Left colon (tissue), 2 donors: ENCODE results near the gene KANK2. TPM values are rescaled to one million over a fixed set of nuclear protein-coding genes. Genes with fewer than 3 reads are reported as not detected.
"Not testable (repeated sequence)": the region's sequence is repeated elsewhere in the genome, so short reads cannot be mapped to it uniquely, and the experiment has no call there.

Source experiments
- ATAC-seq: fragments of 200-7000 bp; cut with Tn5 transposase; one replicate; pipeline ENCODE4 v1.9.1; 2020; ENCODE audit warnings: mild to moderate bottlenecking, moderate library complexity
- DNase-seq, 2 donors: peaks; one replicate each; pipeline ENCODE4 v3.0.0-alpha.2; 2020
- intact Hi-C, 2 donors: fragments of 100-400 bp; cut with DNase I in 1 of 2; cut with micrococcal nuclease in 1 of 2; formaldehyde crosslinking; loops; one replicate each; pipeline versions ENCODE4 v1.11.2 to v1.14.0; 2022; cut with DNase I, micrococcal nuclease
- total RNA-seq, 2 donors: library from RNA; stranded (reverse); fragmentation: NEBNext Ultra II Directional; extraction: Animal tissue kit (Norgen Biotek cat#: 25700); gene quantifications; one replicate each; pipeline ENCODE4 v1.2.1, GENCODE V29; 2021
- donor health status: DM: no; HTN: no; CAD: no.
- donor health status: DM: yes; HTN: yes; CAD: no.

The KANK2 gene
- total RNA-seq, 2 donors from 2014 or later = 28.5 to 85.3 TPM

- ATAC-seq = no peak
- no peak for DNase-seq
- intact Hi-C loops = no loop called here
These were observed 37.5 kb downstream of the KANK2 start for GRCh38 chr19:11159598-11160439.

DNA sequence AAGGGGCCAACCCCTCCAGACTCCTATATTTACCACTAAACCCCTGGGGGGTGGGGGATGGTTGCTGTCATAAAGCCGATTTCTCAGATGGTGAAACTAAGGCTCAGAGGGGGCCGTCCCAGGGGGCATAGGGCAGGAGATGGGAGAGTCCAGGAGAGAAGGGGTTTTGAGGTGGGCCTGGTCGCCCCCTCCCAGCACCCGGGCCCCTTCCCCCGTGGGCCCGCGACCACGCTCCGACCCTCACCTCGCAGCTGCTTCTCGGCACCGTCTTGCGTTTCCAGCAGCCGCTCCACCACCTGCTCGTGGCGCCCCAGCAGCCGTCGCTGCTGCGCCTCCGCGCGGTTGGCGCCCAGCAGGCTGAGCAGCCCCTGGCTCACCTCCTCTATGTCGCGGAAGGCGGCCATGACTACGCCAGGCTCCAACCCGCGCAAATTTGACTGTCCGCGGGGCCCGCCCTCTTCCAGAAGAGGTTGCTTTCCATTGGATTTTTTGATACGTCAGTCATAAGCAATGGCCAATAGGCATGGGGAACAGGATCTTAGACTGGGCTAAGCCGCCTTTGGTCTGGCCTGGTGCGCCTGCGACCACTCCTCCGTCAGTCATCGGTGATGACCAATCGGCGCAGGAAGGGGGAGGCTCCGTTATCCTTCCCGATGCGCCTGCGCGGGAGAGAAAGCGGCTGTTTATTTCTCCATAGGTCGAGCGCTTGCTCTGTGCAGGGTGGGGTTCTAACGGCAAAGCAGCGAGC, 41.8 kb downstream of the KANK2 start, which contains the start of gene SPC24:
SPC24 (minus strand) TSS at position 410 of the 748 bp plus-strand sequence; CDS start at position 404, 6 bp downstream.
- intact Hi-C loops = no loop called here
- DNase-seq (peak; percentile 93 to 98), ATAC-seq (peak; percentile 95)

DNA sequence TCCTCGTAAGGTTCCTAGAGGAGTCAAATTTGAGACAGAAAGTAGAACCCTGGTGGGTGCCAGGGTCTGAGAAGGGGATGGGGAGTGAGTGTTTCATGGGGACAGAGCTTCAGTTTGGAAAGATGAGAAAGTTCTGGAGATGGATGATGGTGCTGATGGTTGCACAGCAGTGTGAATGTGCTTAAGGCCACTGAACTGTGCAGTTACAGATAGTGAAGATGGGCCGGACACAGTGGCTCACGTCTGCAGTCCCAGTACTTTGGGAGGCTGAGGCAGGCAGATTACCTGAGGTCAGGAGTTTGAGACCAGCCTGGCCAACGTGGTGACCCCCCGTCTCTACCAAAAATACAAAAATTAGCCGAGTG, 42.7 kb downstream of the KANK2 start:
- ATAC-seq (no peak), DNase-seq (no peak)
- intact Hi-C loops = no loop called here

DNA sequence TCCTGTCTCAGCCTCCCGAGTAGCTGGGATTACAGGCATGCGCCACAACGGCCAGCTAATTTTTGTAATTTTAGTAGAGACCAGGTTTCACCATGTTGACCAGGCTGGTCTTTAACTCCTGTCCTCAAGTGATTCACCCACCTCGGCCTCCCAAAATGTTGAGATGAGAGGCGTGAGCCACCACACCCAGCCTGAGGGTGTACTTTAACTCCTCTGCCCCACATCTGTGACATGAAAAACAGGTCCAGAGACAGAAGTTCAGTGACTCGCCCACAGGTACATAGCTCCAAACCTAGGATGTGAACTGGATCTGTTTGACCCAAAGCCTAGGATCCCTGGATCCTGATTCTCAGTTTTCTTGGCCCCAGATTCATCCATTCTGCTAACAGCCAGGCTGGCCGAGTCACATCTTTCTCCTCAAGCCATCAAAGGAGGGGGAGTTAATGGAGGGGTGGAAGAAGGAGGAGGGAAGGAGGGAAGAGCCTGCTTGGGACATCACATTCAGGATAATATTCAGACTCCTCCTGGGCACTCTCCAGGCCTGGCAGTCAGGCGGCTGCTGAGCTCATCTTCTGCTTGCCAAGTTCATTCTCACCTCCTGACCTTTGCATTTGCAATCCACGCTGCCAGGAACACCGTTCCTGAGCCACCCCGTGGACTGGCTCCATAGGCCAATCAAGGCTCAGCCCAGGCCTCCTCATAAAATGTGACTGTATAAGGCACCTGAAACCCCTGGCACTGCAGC, 44.9 kb downstream of the KANK2 start:
- DNase-seq = peak; percentile 46 to 90
- intact Hi-C loops = no loop called here
- peak; percentile 63 for ATAC-seq

DNA sequence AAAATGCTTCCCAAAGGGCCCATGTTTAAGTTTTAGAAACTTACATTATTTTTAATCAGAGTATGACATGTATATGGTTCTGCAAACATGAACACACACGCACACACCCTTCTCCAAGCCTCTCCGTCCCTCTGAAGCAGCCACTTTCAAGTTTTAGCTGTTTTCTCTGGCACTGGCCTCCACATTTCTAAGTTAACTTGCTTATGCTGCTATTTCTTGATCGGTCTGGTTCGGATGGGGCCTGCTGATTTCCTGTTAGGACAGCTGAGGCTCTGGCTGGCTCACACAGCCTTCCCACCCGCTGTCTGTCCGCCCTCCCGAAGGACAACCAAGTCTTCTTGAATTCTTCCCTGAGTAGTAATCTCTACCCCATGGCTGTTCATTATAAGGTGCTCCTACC, 46.2 kb downstream of the KANK2 start:
- intact Hi-C loops = no loop called here

GRCh38 chr19:11148001-11148400, 49.3 kb downstream of the KANK2 start:
- intact Hi-C loops = no loop called here
- ATAC-seq = no peak
- DNase-seq = no peak

More for the DNA sequence above, 46.2 kb downstream of the KANK2 start:
- DNase-seq (no peak), ATAC-seq (no peak)

DNA sequence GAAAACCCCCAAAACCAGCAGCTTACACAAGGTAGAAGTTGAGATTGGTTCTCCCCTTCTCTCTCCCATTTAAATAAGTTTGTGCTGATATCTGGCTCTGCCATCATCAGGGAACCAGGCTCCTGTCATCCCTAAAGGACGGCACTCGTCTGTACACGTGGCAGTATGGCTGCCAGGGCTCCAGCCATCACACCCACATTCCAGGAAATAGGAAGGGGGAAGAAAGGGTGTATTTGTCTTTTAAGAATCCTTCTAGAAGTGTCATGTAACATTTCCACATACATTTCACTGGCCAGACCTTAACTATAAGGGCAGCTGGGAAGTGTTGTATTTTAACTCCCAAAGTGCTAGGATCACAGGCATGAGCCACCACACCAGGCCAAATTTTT, 51.8 kb downstream of the KANK2 start:
- no peak for ATAC-seq
- intact Hi-C loops = no loop called here
- no peak for DNase-seq

DNA sequence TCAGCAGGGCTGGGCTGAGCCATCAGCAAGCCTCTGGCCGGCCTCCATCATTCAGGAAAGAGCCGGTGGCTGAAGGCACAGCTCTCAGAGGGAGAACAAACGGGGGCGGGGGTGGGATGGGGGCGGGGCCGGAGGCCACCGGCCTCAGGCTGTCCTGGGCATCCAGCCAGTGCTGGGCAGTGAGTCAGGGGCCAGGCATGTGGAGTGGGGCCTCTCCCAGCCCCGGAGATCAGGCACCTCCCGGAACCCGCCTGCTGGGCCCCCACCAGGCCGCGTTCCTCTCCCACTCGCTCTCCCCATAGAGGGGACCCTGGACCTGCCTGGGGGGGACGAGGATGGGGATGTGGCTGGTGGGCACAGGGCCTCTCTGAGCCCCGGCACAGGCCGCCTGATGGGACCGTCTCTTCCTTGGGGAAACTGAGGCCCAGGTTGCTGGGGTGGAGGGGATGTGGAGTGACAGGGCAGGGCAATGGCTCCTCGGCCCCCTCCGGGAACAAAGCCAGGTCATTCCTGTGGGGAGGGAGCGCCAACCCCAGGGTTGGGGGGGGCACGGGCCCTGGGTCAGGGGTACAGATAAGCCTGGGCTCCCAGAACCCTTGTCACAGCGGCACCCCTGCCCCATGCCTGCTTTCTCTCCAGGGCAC, 54.7 kb downstream of the KANK2 start:
- peak; percentile 61 to 81 for DNase-seq
- intact Hi-C loops = no loop called here
- peak; percentile 6 for ATAC-seq

GRCh38 chr19:11141937-11142527, 55.3 kb downstream of the KANK2 start:
- DNase-seq (no peak), ATAC-seq (no peak)
- intact Hi-C loops = no loop called here

GRCh38 chr19:11140896-11141295, 56.4 kb downstream of the KANK2 start:
- DNase-seq (no peak), ATAC-seq (no peak)
- intact Hi-C loops = no loop called here

DNA sequence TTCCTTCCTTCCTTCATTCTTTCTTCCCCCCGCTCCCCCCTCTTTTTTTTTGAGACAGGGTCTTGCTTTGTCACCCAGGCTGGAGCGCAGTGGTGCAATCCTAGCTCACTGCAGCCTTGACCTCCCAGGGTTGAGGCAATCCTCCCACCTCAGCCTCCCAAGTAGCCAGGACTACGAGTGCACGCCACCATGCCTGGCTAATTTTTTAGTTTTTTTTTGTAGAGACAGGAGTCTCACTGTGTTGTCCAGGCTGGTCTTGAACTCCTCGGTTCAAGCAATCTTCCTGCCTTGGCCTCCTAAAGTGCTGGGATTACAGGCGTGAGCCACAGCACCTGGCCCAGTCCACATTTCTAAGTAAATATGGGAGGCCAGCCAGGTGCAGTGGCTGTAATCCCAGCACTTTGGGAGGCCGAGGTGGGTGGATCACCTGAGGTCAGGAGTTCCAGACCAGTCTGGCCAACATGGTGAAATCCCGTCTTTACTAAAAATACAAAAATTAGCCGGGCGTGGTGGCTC, 57.3 kb downstream of the KANK2 start:
- DNase-seq, intact Hi-C loops, ATAC-seq: not testable (repeated sequence)

GRCh38 chr19:11138601-11139300, 58.6 kb downstream of the KANK2 start:
- DNase-seq (peak; percentile 50 to 79), ATAC-seq (peak; percentile 49)
- intact Hi-C loops = loop anchor here (5.0 to 10.0 kb wide), 2 partner anchors 64 to 66 kb away; no protein-coding TSS in a partner anchor

GRCh38 chr19:11137542-11138384, 59.6 kb downstream of the KANK2 start:
- DNase-seq (peak; percentile 72 to 75), ATAC-seq (peak; percentile 67)
- intact Hi-C loops = loop anchor here (5.0 to 10.0 kb wide), 2 partner anchors 65 to 67 kb away; no protein-coding TSS in a partner anchor

DNA sequence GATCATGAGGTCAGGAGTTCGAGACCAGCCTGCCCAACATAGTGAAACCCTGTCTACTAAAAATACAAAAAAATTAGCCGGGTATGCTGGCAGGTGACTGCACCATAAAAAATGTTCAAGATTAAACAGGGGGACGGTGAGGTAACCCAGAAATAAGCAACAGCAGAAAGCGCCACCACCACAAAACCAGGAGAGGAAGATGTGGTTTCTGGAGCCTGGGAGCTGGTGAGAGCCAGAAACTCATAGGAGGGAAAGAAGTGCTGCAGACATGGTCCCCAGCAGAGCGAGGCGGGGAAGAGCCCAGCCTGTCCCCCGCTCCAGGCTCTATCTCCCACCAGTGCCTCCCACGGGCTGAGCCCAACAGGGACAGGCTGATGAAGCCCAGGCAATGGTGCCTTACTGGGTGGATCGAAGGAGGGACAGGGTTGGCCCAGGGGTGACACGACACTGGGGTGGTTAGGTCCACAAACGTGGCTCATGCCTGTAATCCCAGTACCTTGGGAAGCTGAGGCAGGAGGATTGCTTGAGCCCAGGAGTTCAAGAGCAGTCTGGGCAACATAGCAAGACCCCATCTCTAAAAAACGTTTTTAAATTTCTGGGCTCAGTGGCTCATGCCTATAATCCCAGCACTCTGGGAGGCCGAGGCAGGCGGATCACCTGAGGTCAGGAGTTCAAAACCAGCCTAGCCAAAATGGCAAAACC, 60.8 kb downstream of the KANK2 start:
- no peak for ATAC-seq
- DNase-seq = no peak
- intact Hi-C loops = loop anchor here (5.0 to 10.0 kb wide), 2 partner anchors 66 to 68 kb away; no protein-coding TSS in a partner anchor

DNA sequence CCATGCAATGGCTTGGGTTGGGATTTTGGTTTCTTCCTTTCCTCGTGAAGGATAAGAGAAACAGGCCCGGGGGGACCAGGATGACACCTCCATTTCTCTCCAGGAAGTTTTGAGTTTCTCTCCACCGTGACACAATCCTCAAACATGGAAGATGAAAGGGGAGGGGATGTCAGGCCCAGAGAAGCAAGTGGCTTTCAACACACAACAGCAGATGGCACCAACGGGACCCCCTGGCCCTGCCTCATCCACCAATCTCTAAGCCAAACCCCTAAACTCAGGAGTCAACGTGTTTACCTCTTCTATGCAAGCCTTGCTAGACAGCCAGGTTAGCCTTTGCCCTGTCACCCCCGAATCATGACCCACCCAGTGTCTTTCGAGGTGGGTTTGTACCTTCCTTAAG, 65.9 kb downstream of the KANK2 start:
- intact Hi-C loops = loop anchor here in 1 of 2 donors (10.0 kb wide), 1 partner anchor 73 kb away; no protein-coding TSS in a partner anchor
- ATAC-seq = no peak

More for the DNA sequence above, 65.9 kb downstream of the KANK2 start:
- no peak for DNase-seq
